ENCODE results near the gene SSH2. TPM values are rescaled to one million over a fixed set of nuclear protein-coding genes. Genes with fewer than 3 reads are reported as not detected.

The SSH2 gene
- total RNA-seq, 1 experiment from 2014 or later = 14.6 TPM

GRCh38 chr17:29697371-29697770, 232.7 kb downstream of the SSH2 start:
- Histone ChIP-seq H3K23ac (ENCODE audit: insufficient read length, low read depth, low read length) (no peak overlapping the region), H2BK12ac (ENCODE audit: insufficient read length, low read depth, low read length) (no peak overlapping the region), H2BK120ac (ENCODE audit: low read depth, low read length, poor library complexity, severe bottlenecking) (no peak overlapping the region), H3K23me2 (ENCODE audit: insufficient read length, low read depth, low read length, poor library complexity, severe bottlenecking) (no peaks in the 10 kb centered on the region), H3K27ac (ENCODE audit: insufficient read length, low read depth, low read length) (no peak overlapping the region), H4K20me1 (ENCODE audit: control insufficient read depth, insufficient read depth, insufficient read length) (no peaks in the 10 kb centered on the region), H2BK5ac (ENCODE audit: insufficient read length, low read length) (no peak overlapping the region), H2AK5ac (ENCODE audit: insufficient read length, low read length) (no peak overlapping the region), H3K4me2 (ENCODE audit: insufficient read depth, insufficient read length, low read length) (no peak overlapping the region), H3K9me3 (ENCODE audit: control insufficient read depth, low read depth, low read length) (no peaks in the 10 kb centered on the region), H3K9ac (ENCODE audit: extremely low read depth, insufficient read length, low read length) (no peak overlapping the region), H3K18ac (ENCODE audit: insufficient read length, low read depth, low read length) (no peak overlapping the region), H2AFZ (ENCODE audit: low read length) (no peak overlapping the region), H3K56ac (ENCODE audit: insufficient read length, low read depth, low read length) (no peak overlapping the region), H3K79me1 (ENCODE audit: insufficient read depth, low read depth, low read length, poor library complexity, severe bottlenecking) (no peaks in the 10 kb centered on the region), H3K79me2 (ENCODE audit: insufficient read depth, low read length) (no peaks in the 10 kb centered on the region), H3K4me1 (ENCODE audit: insufficient read depth, low read length) (no peaks in the 10 kb centered on the region), H2BK20ac (ENCODE audit: low read depth, low read length, poor library complexity, severe bottlenecking) (no peak overlapping the region), H3T11ph (ENCODE audit: low read length) (no peak overlapping the region), H4K5ac (ENCODE audit: insufficient read length, low read depth, low read length) (no peak overlapping the region), H3K14ac (ENCODE audit: insufficient read depth, low read length) (no peak overlapping the region), H3K4ac (ENCODE audit: low read depth, low read length) (no peak overlapping the region), H2BK15ac (ENCODE audit: low read depth, low read length) (no peak overlapping the region), H3K27me3 (ENCODE audit: insufficient read depth, low read length) (no peaks in the 10 kb centered on the region), H4K8ac (replicated peaks; ENCODE audit: insufficient read length, low read depth, low read length) (no peak overlapping the region), H4K91ac (ENCODE audit: insufficient read length, low read depth, low read length) (no peak overlapping the region)
- Mint-ChIP-seq H3K4me3 (no peak overlapping the region), H3K9me3 (no peaks in the 10 kb centered on the region), H3K27ac (no peak overlapping the region), H3K4me1 (no peaks in the 10 kb centered on the region), H3K36me3 (ENCODE audit: insufficient read depth in 1 of 3, low read depth in 3 of 3) (peaks cover 0 to 4% (median 0%) of the 10 kb centered on the region in 3 experiments; a peak in 2 of 7 replicates), H3K27me3 (ENCODE audit: low read depth) (no peaks in the 10 kb centered on the region)
- WGBS (ENCODE audit: extremely low coverage, insufficient read length, low lambda C conversion rate) = no CpG with 5 or more reads among the region's 3 CpGs
- no peak for TF ChIP-seq CTCF (conservative IDR thresholded peaks at IDR 0.05)
- no peak for DNase-seq

Data from H9 (cell line).